Endothelial cell of umbilical vein (primary cell): Measurements from ENCODE around the gene DUT. TPM values are rescaled to one million over a fixed set of nuclear protein-coding genes. Genes with fewer than 3 reads are reported as not detected.

Source experiments
- BruUV-seq: library from RNA; stranded (reverse); fragments of 400-500 nt; replicated peaks from 2 replicates; lab custom pipeline; 2021; lab: Mats Ljungman, UMichigan
- CTCF ChIA-PET: fragments of 300-600, 350-600 bp; sonication (Branson Sonifier 250); formaldehyde crosslinking; loops from one replicate; lab custom pipeline; 2021; ENCODE audit warnings: antibody characterized with exemption, inconsistent platforms; lab: Charles Lee
- POLR2A ChIA-PET: fragments of 300-600, 350-600 bp; sonication (Branson Sonifier 250); formaldehyde crosslinking; loops from one replicate; lab custom pipeline; 2021; ENCODE audit warnings: antibody characterized with exemption, inconsistent platforms; lab: Charles Lee
- DNase-seq: peaks from one replicate; pipeline ENCODE4 v3.0.0-alpha.2; 2011; ENCODE audit warnings: low read depth, low spot score
- FAIRE-seq: peaks from 2 replicates; lab custom pipeline; 2011; peaks lifted over from hg19 to GRCh38; lab: Jason Lieb, UNC
- H2AFZ ChIP-seq: 2 replicates; pipeline ENCODE4 v1.6.0; 2012; ENCODE audit warnings: low read depth, low read length, control low read depth, inconsistent platforms
- H3K27ac ChIP-seq: 2 replicates; pipeline ENCODE4 v1.5.1; 2011; ENCODE audit warnings: low read depth, mild to moderate bottlenecking, control low read depth, low read length, moderate library complexity; ENCODE audit not compliant: insufficient read depth
- H3K27me3 ChIP-seq, 2 experiments: 2 replicates each; pipeline versions ENCODE4 v1.6.0 to v1.6.1; 2011; ENCODE audit warnings: low read length in 2 of 2, mixed read lengths in 1 of 2; ENCODE audit not compliant: control insufficient read depth in 2 of 2, insufficient read depth in 2 of 2
- H3K36me3 ChIP-seq, 2 experiments: 2 replicates in 1 of 2; 3 replicates in 1 of 2; pipeline ENCODE4 v1.5.1; 2011; ENCODE audit warnings: low read length in 2 of 2, mild to moderate bottlenecking in 1 of 2, moderate library complexity in 1 of 2; ENCODE audit not compliant: control insufficient read depth in 2 of 2, insufficient read depth in 2 of 2; ENCODE audit errors: extremely low read depth in 1 of 2
- H3K4me1 ChIP-seq: 3 replicates; pipeline ENCODE4 v1.5.1; 2011; ENCODE audit warnings: mild to moderate bottlenecking, low read length; ENCODE audit not compliant: control insufficient read depth, insufficient read depth; ENCODE audit errors: extremely low read depth
- H3K4me2 ChIP-seq: 2 replicates; pipeline ENCODE4 v1.6.1; 2011; ENCODE audit warnings: low read length, control low read depth, mixed read lengths; ENCODE audit not compliant: insufficient read depth
- H3K4me3 ChIP-seq, 3 experiments: fragments of 200-600 bp in 1 of 3; sonication (generic), shearing (Covaris generic) in 1 of 3; replicated peaks in 1 of 3; 2 replicates each; pipeline ENCODE4 v1.5.1; 2011 to 2016; ENCODE audit warnings: control low read depth in 3 of 3, low read length in 3 of 3, mild to moderate bottlenecking in 2 of 3, inconsistent platforms in 1 of 3, low read depth in 1 of 3, moderate library complexity in 1 of 3; ENCODE audit not compliant: insufficient read depth in 1 of 3
- H3K79me2 ChIP-seq: 2 replicates; pipeline ENCODE4 v1.6.0; 2012; ENCODE audit warnings: low read length, inconsistent platforms; ENCODE audit not compliant: control insufficient read depth, insufficient read depth
- H3K9ac ChIP-seq: replicated peaks from 2 replicates; pipeline ENCODE3; 2011; ENCODE audit warnings: low read length, control low read depth; ENCODE audit not compliant: insufficient read depth; ENCODE audit errors: extremely low read depth
- H3K9me1 ChIP-seq: replicated peaks from 3 replicates; pipeline ENCODE4 v1.6.0; 2011; ENCODE audit warnings: mild to moderate bottlenecking, low read length; ENCODE audit not compliant: control insufficient read depth, insufficient read depth; ENCODE audit errors: extremely low read depth
- H3K9me3 ChIP-seq: replicated peaks from 2 replicates; pipeline ENCODE4 v1.5.1; 2012; ENCODE audit warnings: low read length, inconsistent platforms; ENCODE audit not compliant: control insufficient read depth, insufficient read depth
- H4K20me1 ChIP-seq: replicated peaks from 2 replicates; pipeline ENCODE3; 2011; ENCODE audit warnings: mild to moderate bottlenecking, low read length; ENCODE audit not compliant: control insufficient read depth, insufficient read depth; ENCODE audit errors: extremely low read depth
- CTCF ChIP-seq, 2 donors: IDR thresholded peaks; 1 replicate in 1 of 2; 2 replicates in 1 of 2; pipeline ENCODE4 v1.5.1; 2011; ENCODE audit warnings: low read length in 2 of 2, mild to moderate bottlenecking in 2 of 2, moderate library complexity in 2 of 2, control low read depth in 1 of 2, inconsistent platforms in 1 of 2, low read depth in 1 of 2; ENCODE audit not compliant: insufficient read depth in 1 of 2; ENCODE audit errors: extremely low read depth in 1 of 2
- EZH2 ChIP-seq: IDR thresholded peaks from 2 replicates; pipeline ENCODE4 v1.6.1; 2012; ENCODE audit warnings: borderline replicate concordance, low read depth, mild to moderate bottlenecking, moderate library complexity, low read length, inconsistent platforms; ENCODE audit not compliant: severe bottlenecking
- FOS ChIP-seq: IDR thresholded peaks from 2 replicates; pipeline ENCODE4 v1.6.1; 2011; ENCODE audit warnings: mild to moderate bottlenecking, low read length, moderate library complexity, borderline replicate concordance; ENCODE audit not compliant: insufficient read depth
- GATA2 ChIP-seq: IDR thresholded peaks from 2 replicates; pipeline ENCODE4 v1.7.0; 2011; ENCODE audit warnings: low read depth, mild to moderate bottlenecking, moderate library complexity, mixed read lengths, low read length; ENCODE audit not compliant: insufficient read length, insufficient read depth
- JUN ChIP-seq: IDR thresholded peaks from 2 replicates; pipeline ENCODE4 v1.6.1; 2011; ENCODE audit warnings: borderline replicate concordance, low read depth; ENCODE audit not compliant: insufficient read length, insufficient read depth
- MAX ChIP-seq: IDR thresholded peaks from 2 replicates; pipeline ENCODE4 v1.6.1; 2011; ENCODE audit not compliant: insufficient read depth, insufficient read length
- MYC ChIP-seq: IDR thresholded peaks from one replicate; pipeline ENCODE4 v1.6.1; 2011; ENCODE audit warnings: mild to moderate bottlenecking, low read depth, low read length
- POLR2A ChIP-seq: IDR thresholded peaks from 2 replicates; pipeline ENCODE4 v1.6.1; 2012; ENCODE audit warnings: low read depth, mild to moderate bottlenecking, control low read depth, low read length
- POLR2AphosphoS5 ChIP-seq: IDR thresholded peaks from 2 replicates; pipeline ENCODE4 v1.6.1; 2012; ENCODE audit warnings: low read depth, mild to moderate bottlenecking, control low read depth, low read length, moderate library complexity; ENCODE audit not compliant: insufficient read depth
- dilution Hi-C: fragments of 300-500 bp; cut with MboI; formaldehyde crosslinking; loops from one replicate; pipeline ENCODE4 v1.15.0; 2019; ENCODE audit warnings: low sequenced_read_pairs; ENCODE audit not compliant: extremely low pct_ligation_motif_present
- intact Hi-C: fragments of 100-400 bp; cut with micrococcal nuclease; formaldehyde crosslinking; loops from one replicate; pipeline ENCODE4 v1.10.0; 2022
- polyA plus RNA-seq, 4 experiments: library from polyadenylated mRNA; depleted of rRNA in 3 of 4; stranded (reverse) in 3 of 4; unstranded in 1 of 4; fragments of >200 nt; gene quantifications; 2 replicates each; pipeline versions ENCODE4 v1.2.1 to v1.2.3, GENCODE V29; 2011 to 2012; ENCODE audit warnings: missing spikeins in 1 of 4
- total RNA-seq: library from RNA; stranded (reverse); gene quantifications from 2 replicates; pipeline ENCODE4 v1.2.3, GENCODE V29; 2021

The DUT gene
- total and polyA plus RNA-seq, 2 donors (not counting 3 experiments of a cell fraction or from before 2014, with no cell fraction given): 59.9 to 135 TPM

- POLR2A ChIA-PET: no interaction called here
- BruUV-seq: no TSS peak
These were observed 16.2 kb upstream of the DUT start for GRCh38 chr15:48315041-48315440.

More at GRCh38 chr15:48315041-48315440, 16.2 kb upstream of the DUT start:
- Histone ChIP-seq H3K79me2 (no peaks in the 10 kb centered on the region), H3K9me3 (no peaks in the 10 kb centered on the region), H3K27ac (no peak overlapping the region), H3K27me3 (peaks cover 6% of the 10 kb centered on the region in 2 experiments), H4K20me1 (no peaks in the 10 kb centered on the region), H3K4me2 (no peak overlapping the region), H3K36me3 (no peaks in the 10 kb centered on the region), H3K4me3 (no peak overlapping the region), H3K9me1 (no peaks in the 10 kb centered on the region), H3K4me1 (no peaks in the 10 kb centered on the region), H2AFZ (no peak overlapping the region), H3K9ac (no peak overlapping the region)
- TF ChIP-seq FOS (no peak), GATA2 (no peak), EZH2 (no peak), MYC (no peak), JUN (no peak), CTCF (IDR thresholded peaks at IDR 0.05; ENCODE audit: extremely low read depth in 1 of 2, insufficient read depth in 1 of 2, low read depth in 1 of 2, low read length in 2 of 2) (no peak), POLR2AphosphoS5 (no peak), POLR2A (no peak), MAX (no peak)
- DNase-seq (no peak), FAIRE-seq (no peak)
- dilution Hi-C loops (no loop called here), intact Hi-C loops (no loop called here)
- CTCF ChIA-PET: no interaction called here
